Subcutaneous abdominal adipose tissue (tissue), 5 donors: ENCODE data around the gene PLEKHO2.
A peak's percentile ranks its signal among the peaks of the same experiment; 100 is the strongest.
"Not testable (repeated sequence)": the region's sequence is repeated elsewhere in the genome, so short reads cannot be mapped to it uniquely, and the experiment has no call there.

Source experiments
- H3K27ac ChIP-seq: one replicate; pipeline ENCODE4 v1.7.0; 2013; ENCODE audit warnings: low read depth, mild to moderate bottlenecking, inconsistent platforms, low read length, moderate library complexity
- H3K27me3 ChIP-seq, 5 donors: one replicate each; pipeline ENCODE4 v1.7.0; 2013; ENCODE audit warnings: low read length in 5 of 5, inconsistent platforms in 1 of 5; ENCODE audit not compliant: control insufficient read depth in 5 of 5, insufficient read depth in 4 of 5
- H3K36me3 ChIP-seq, 5 donors: one replicate each; pipeline ENCODE4 v1.7.0; 2013; ENCODE audit warnings: low read length in 5 of 5; ENCODE audit not compliant: control insufficient read depth in 5 of 5, insufficient read depth in 5 of 5
- H3K4me1 ChIP-seq, 5 donors: one replicate each; pipeline ENCODE4 v1.7.0; 2013; ENCODE audit warnings: low read length in 5 of 5, mild to moderate bottlenecking in 3 of 5, moderate library complexity in 1 of 5; ENCODE audit not compliant: control insufficient read depth in 5 of 5, insufficient read depth in 5 of 5
- H3K4me3 ChIP-seq, 5 donors: one replicate each; pipeline ENCODE4 v1.7.0; 2013; ENCODE audit warnings: low read length in 5 of 5, low read depth in 1 of 5
- H3K9ac ChIP-seq, 5 donors: one replicate each; pipeline ENCODE4 v1.7.0; 2013; ENCODE audit warnings: low read length in 5 of 5, mild to moderate bottlenecking in 4 of 5, moderate library complexity in 3 of 5
- H3K9me3 ChIP-seq, 5 donors: one replicate each; pipeline ENCODE4 v1.7.0; 2013; ENCODE audit warnings: low read length in 5 of 5; ENCODE audit not compliant: control insufficient read depth in 5 of 5
- donor health status: healthy.
- donor health status: healthy.
- donor health status: healthy.
- donor health status: healthy.
- donor health status: healthy.

The PLEKHO2 gene, protein sequence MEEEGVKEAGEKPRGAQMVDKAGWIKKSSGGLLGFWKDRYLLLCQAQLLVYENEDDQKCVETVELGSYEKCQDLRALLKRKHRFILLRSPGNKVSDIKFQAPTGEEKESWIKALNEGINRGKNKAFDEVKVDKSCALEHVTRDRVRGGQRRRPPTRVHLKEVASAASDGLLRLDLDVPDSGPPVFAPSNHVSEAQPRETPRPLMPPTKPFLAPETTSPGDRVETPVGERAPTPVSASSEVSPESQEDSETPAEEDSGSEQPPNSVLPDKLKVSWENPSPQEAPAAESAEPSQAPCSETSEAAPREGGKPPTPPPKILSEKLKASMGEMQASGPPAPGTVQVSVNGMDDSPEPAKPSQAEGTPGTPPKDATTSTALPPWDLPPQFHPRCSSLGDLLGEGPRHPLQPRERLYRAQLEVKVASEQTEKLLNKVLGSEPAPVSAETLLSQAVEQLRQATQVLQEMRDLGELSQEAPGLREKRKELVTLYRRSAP

DNA sequence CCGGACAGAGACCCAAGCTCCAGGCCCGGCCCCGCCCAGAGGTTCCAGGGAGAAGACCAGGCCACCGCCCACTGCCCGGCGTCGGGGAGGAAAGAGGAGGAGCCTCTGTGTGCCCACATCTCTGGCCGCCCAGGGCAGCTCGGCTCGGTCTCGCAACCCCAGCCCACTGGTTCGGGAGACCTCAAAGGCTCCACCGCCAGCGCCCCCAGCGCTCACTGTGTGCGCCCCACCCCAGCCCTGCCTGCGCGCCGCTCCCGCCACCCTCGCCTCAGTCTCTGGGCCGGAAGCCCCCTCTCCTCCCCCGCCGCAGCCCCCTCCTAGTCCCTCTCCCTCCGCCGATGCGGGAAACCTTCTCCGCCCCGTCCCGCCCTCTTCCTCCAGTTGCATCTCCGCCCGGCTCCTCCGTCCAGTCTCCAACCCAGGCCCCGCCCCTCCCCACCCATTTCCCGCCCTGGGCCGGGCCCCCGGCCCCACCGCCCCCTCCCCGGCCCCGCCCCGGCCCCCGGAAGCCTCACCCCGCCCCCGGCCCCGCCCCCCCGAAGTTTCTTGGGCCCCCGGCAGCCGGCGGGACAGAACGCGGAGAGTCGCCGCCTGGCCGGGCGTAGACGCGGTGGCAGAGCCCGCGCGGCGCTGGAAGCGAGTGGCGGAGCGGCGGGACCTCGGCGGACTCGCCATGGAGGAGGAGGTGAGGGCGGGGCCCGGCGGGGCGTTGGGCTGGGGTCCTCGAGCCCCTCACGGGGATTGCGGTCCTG is at the start of gene PLEKHO2:
Gene PLEKHO2 (plus strand): TSS at position 572 of the 752 bp plus-strand sequence. CDS start 102 bp downstream, at position 674.
- H3K36me3 ChIP-seq: peaks cover 0 to 4% (median 1%) of the 10 kb centered on the region in 5 donors
- H3K27ac ChIP-seq: peak within 1 kb of the TSS; percentile 90
- peaks cover 20 to 66% (median 61%) of the 10 kb centered on the region in 5 donors for H3K4me1 ChIP-seq
- no peaks in the 10 kb centered on the region for H3K9me3 ChIP-seq
- no peaks in the 10 kb centered on the region for H3K27me3 ChIP-seq
- peak within 1 kb of the TSS; percentile 94 to 99 (median 96) for H3K4me3 ChIP-seq
- peak within 1 kb of the TSS; percentile 77 to 98 (median 92) for H3K9ac ChIP-seq

DNA sequence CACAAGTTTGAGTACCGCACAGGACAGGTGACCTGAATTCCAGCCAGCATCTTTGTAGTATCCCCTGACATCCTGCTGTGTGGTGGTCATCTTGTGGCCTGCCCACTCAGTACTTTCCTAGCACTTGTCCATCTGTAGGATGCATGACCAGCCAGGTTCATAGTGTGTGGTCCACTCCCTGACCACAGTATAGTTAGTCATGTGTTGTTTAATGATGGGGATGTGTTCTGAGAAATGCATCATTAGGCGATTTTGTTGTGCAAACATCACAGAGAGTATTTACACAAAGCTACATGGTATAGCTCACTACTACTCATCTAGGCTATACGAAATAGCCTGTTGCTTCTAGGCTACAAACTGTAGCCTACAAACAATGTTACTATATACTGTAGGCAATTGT is 49.4 kb upstream of the PLEKHO2 start:
- Histone ChIP-seq H3K27me3 (no peaks in the 10 kb centered on the region), H3K27ac (no peak overlapping the region), H3K4me3 (no peak overlapping the region), H3K4me1 (peaks cover 0 to 4% (median 0%) of the 10 kb centered on the region in 5 donors), H3K36me3 (no peaks in the 10 kb centered on the region), H3K9me3 (no peaks in the 10 kb centered on the region), H3K9ac (no peak overlapping the region)

DNA sequence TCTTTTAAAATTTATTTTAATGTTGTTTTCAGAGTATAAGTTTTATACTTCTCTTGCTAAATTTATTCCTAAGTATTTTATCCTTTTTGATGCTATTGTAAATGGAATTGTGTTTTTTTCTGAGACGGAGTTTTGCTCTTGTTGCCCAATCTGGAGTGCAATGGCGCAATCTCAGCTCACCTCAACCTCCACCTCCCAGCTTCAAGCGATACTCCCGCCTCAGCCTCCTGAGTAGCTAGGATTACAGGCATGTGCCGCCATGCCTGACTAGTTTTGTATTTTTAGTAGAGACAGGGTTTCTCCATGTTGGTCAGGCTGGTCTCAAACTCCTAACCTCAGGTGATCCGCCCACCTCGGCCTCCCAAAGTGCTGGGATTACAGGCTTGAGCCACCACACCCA is 46.4 kb upstream of the PLEKHO2 start:
- H3K9ac ChIP-seq, H3K9me3 ChIP-seq, H3K4me3 ChIP-seq, H3K27me3 ChIP-seq, H3K36me3 ChIP-seq, H3K4me1 ChIP-seq, H3K27ac ChIP-seq: not testable (repeated sequence)

- H3K27ac ChIP-seq, H3K27me3 ChIP-seq, H3K4me3 ChIP-seq, H3K36me3 ChIP-seq, H3K9ac ChIP-seq, H3K9me3 ChIP-seq, H3K4me1 ChIP-seq: not testable (repeated sequence)
These were observed 45.8 kb upstream of the PLEKHO2 start for GRCh38 chr15:64795921-64796320.

DNA sequence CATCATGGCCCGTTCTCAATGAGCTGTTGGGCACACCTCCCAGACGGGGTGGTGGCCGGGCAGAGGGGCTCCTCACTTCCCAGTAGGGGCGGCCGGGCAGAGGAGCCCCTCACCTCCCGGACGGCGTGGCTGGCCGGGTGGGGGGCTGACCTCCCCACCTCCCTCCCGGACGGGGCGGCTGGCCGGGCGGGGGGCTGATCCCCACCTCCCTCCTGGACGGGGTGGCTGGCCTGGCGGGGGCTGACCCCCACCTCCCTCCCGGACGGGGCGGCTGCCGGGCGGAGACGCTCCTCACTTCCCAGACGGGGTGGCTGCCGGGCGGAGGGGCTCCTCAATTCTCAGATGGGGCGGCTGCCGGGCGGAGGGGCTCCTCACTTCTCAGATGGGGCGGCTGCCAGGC is 42.8 kb upstream of the PLEKHO2 start:
- not testable (repeated sequence) for H3K9me3 ChIP-seq, H3K4me3 ChIP-seq, H3K36me3 ChIP-seq, H3K27me3 ChIP-seq, H3K4me1 ChIP-seq, H3K9ac ChIP-seq, H3K27ac ChIP-seq

- no peaks in the 10 kb centered on the region for H3K27me3 ChIP-seq
- H3K36me3 ChIP-seq: no peaks in the 10 kb centered on the region
- peaks cover 0 to 4% (median 0%) of the 10 kb centered on the region in 5 donors for H3K4me1 ChIP-seq
- H3K9me3 ChIP-seq: no peaks in the 10 kb centered on the region
- no peak overlapping the region for H3K9ac ChIP-seq
- no peak overlapping the region for H3K4me3 ChIP-seq
- no peak overlapping the region for H3K27ac ChIP-seq
These were observed 41.2 kb upstream of the PLEKHO2 start for GRCh38 chr15:64800476-64800875.

GRCh38 chr15:64803526-64803925 is 38.2 kb upstream of the PLEKHO2 start:
- peaks cover 0 to 9% (median 0%) of the 10 kb centered on the region in 5 donors for H3K4me1 ChIP-seq
- H3K36me3 ChIP-seq: no peaks in the 10 kb centered on the region
- H3K4me3 ChIP-seq: no peak overlapping the region
- H3K9me3 ChIP-seq: no peaks in the 10 kb centered on the region
- H3K27ac ChIP-seq: no peak overlapping the region
- H3K9ac ChIP-seq: no peak overlapping the region
- no peaks in the 10 kb centered on the region for H3K27me3 ChIP-seq

GRCh38 chr15:64804619-64805018 is 37.1 kb upstream of the PLEKHO2 start:
- H3K4me1 ChIP-seq: peaks cover 0 to 9% (median 0%) of the 10 kb centered on the region in 5 donors
- no peak overlapping the region for H3K4me3 ChIP-seq
- H3K9me3 ChIP-seq: no peaks in the 10 kb centered on the region
- H3K27ac ChIP-seq: no peak overlapping the region
- peaks cover 0 to 2% (median 0%) of the 10 kb centered on the region in 5 donors for H3K27me3 ChIP-seq
- H3K36me3 ChIP-seq: no peaks in the 10 kb centered on the region
- no peak overlapping the region for H3K9ac ChIP-seq

- H3K27ac ChIP-seq: no peak overlapping the region
These were observed 35.2 kb upstream of the PLEKHO2 start for GRCh38 chr15:64806509-64806908.

More at GRCh38 chr15:64806509-64806908, 35.2 kb upstream of the PLEKHO2 start:
- H3K4me1 ChIP-seq: peaks cover 0 to 9% (median 2%) of the 10 kb centered on the region in 5 donors
- peaks cover 0 to 2% (median 0%) of the 10 kb centered on the region in 5 donors for H3K27me3 ChIP-seq
- H3K9me3 ChIP-seq: no peaks in the 10 kb centered on the region
- no peak overlapping the region for H3K4me3 ChIP-seq
- H3K9ac ChIP-seq: no peak overlapping the region
- no peaks in the 10 kb centered on the region for H3K36me3 ChIP-seq
